Activated T-cell treated with anti-CD3 and anti-CD28 coated beads for 4 hours (primary cell): ENCODE results near the gene ATG13.

Experiments used
- DNase-seq: peaks from one replicate; pipeline ENCODE4 v3.0.0-alpha.2; 2020

ATG13 gene

GRCh38 chr11:46677169-46677568 lies 59.8 kb downstream of the ATG13 start:
- DNase-seq, result no peak

DNA sequence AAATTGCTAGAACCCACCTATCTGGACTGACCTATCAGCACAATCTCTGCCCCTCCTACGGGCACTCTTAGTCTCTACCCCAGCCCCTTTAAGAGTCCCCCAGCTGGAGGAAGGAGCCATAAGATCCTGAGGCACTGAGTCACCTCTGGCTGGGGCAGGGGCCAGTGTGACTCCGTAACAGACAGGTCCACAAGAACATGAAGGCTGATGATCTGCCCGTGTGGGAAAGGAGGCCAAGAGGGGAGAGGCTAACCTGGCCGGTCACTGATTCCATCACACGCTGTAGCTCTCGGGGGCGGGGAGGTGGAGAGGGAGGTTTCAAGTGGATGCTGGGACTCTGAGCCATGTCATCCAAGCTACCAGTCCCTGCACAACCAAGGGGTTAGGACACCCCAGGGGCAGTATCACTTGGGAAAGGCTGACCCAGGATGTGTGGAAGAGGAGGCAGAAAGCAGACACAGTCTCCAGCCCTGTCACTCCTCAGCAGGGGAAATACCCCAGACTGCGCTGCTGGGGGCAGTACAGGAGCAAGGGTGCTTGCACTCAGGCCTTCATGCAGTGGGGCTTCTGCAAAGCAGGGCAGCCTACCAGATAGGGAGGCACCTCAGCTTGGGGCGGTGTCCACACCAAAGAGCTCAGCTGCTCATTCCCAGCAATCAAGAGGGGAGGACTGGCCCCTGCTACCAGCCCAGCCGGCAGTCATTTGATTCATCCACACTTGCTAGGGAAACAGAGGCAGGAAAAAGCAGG lies 60.8 kb downstream of the ATG13 start:
- no peak for DNase-seq

- DNase-seq, result no peak
Observed at GRCh38 chr11:46678741-46679130, 61.4 kb downstream of the ATG13 start.

DNA sequence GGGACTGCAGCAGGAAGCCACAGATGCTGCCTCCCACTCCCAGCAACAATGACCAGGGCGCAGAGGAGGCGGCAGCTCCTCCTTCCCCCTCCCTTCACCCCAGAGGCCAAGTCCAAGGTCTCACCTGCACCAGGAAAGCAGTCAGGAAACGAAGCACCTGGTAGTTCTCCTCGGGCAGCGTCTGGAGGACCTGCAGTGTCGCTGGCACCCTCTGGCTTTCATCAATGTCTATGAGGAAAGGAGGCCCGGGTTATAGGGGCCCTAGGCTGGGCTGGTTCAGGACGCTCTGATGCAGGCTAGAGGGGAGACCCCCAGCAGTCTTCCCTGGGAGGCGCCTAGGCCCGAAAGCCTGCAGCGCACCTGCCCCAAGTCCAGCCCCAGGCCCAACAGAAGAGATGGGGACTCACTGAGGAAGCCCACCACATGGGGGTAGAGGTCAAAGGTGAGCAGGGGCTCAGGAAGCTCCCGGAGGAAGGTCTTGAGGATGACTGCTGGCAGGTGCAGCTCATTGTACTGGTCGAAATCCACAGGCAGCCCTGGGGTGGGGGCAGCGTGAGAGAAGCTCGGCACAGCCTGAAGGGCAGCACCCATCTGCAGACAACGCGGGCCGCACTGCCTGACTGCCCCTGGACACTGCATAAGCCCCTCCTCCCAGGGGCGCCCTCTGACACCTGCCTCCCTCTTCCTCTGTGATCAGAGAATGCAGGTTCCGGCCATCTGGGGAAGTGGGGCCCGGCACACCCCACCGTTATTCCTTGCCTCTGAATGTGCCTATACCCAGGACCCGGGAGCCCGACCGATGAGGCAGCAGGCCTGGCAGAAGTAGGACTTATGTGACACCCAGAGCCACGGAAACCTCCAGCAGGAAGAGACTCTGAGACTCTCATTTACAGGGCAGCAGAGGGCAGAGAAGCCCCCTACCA lies 62.1 kb downstream of the ATG13 start:
- DNase-seq, result no peak

DNA sequence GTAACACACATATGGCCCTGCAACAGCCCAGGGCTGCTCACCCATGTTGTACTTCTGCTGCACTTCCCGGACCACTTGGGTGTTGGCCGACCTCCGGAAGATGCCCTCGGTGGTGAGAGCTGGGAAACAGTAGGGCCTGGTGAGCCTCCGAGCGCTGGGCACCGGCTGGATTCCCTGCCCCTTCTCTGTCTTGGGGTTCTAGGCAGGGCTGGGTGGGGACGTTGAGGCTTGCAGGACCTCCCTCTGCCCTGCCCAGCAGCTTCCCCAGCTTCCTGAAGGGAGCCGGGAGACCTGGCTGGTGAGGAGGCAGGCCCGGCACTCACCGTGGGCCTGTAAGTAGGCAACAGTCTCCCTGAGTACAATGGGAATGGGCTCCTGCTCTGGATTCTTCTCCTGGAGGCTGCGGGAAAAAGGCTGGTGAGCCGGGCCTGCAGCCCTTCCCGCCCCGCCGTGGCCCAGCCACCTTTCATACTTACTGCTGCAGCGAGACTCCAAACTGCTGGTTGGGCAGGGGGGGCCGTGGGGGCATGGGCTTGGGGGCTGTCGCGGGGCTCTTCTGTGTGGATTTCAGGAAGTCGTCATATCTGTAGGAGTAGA lies 62.9 kb downstream of the ATG13 start:
- DNase-seq, result no peak

DNA sequence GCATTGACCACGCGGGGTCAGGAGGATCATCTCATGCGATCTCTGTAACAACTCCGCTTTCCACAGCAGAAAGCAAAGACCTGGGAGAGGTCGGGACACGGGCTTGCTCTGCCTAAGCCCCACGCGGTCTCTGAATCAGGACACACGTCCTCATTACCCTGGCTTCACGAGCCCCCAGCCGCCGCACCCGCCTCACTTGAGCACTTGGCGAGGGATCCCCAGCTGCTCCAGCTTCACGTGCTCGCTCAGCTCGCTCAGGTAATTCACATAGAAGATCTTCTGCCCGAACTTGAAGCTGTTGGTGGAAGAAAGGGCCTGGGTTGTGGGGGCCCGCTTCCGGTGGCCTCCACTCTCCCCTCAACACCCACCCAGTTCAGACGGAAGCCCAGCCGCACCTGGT lies 63.5 kb downstream of the ATG13 start:
- DNase-seq, result no peak

DNA sequence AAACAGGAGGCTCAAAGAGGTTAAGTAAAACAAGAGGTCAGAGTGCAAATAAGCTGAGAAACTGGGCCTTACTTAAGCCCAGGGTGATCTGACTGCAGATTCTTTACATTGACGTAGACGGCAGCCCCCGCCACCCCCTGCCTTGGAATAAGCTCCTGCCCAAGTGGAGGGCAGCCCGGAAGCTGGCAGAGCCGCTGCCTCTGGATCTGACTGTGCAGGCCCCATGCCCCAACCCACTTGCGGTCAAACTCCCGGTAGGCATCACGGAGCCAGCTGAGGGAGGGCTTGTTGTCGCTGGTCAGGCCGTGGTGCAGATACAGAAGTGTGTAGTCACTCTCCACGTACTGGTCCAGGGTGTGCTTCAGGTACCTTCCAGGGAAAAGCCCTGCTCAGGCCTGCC lies 64.5 kb downstream of the ATG13 start:
- no peak for DNase-seq

DNA sequence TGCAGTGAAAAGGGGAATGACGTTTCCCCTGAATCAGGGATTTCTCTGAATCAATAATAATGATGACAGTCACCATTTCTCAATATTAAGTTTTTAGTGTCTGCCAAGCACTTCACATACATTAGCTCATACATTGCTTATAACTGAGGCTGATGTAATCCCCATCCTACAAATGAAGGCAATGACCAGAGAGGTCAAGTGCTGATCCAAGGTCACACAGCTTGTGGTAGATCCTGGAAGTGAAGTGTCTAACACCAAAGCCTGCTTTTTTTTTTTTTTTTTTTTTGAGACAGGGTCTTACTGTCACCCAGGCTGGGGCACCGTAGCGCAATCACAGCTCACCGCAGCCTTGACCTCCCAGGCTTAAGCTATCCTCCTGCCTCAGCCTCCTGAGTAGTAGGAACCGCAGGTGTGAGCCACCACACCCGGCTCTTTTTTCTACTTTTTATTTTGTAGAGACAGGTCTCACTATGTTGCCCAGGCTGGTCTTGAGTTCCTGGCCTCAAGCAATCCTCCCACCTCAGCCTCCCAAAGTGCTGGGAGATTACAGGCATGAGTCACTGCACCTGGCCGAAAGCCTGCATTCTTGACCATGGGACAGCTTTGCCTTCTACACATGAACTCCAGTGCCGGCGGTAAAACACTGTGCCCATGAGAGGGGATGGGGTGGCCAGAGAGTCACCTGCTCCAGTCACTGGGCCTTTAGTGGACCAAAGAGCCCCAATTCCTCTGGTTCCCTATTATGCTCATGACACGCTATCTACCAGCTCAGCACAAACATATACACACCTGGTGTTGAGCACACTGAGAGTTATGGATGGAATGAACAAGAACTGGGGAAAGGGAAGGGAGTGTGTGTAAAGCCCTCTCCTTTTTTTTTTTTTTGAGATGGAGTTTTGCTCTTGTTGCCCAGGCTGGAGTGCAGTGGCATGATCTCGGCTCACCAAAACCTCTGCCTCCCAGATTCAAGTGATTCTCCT lies 65.7 kb downstream of the ATG13 start:
- DNase-seq, result no peak

- no peak for DNase-seq
Observed at GRCh38 chr11:46684367-46684766, 67.0 kb downstream of the ATG13 start.

GRCh38 chr11:46686886-46687795 lies 69.8 kb downstream of the ATG13 start:
- DNase-seq, result no peak

GRCh38 chr11:46690702-46691101 lies 73.3 kb downstream of the ATG13 start:
- no peak for DNase-seq

DNA sequence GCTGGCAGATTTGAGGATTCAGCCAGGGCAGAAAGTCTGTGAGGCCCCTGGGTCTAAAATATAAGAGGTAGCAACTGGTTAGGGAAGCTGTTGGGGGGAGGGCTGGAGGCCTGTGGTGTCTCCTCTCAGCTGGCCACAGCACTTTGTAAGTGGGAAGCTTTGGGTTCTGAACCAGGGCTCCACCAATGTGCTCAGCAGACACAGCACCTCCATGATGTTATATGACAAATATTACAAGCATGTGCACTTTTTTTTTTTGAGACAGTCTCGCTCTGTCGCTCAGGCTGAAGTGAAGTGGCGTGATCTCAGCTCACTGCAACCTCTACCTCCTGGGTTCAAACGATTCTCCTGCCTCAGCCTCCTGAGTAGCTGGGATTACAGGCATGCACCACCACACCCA lies 75.1 kb downstream of the ATG13 start:
- no peak for DNase-seq

DNA sequence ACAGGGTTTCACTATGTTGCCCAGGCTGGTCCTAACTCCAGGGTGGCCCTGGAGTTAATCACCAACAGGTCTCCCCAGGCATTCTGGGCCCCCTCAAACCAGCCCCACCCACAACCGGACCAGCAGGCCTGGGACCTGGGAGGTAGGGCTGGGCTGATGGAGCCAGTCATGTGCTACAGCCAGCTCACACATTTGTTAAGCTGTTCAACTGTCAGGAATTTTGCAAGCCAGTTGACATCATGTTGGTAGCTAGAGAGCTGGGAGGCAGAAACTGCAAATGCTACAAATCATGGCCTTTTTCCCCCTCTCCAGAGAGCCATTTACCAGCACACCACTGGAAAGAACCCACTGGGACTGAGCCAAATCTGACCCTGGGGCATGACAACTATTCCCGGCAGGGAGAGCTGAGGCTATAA lies 76.3 kb downstream of the ATG13 start:
- no peak for DNase-seq

- no peak for DNase-seq
Observed at GRCh38 chr11:46694072-46694471, 76.7 kb downstream of the ATG13 start.

GRCh38 chr11:46694607-46695006 lies 77.3 kb downstream of the ATG13 start:
- DNase-seq, result no peak

GRCh38 chr11:46695345-46696211 lies 78.2 kb downstream of the ATG13 start:
- DNase-seq, result no peak

DNA sequence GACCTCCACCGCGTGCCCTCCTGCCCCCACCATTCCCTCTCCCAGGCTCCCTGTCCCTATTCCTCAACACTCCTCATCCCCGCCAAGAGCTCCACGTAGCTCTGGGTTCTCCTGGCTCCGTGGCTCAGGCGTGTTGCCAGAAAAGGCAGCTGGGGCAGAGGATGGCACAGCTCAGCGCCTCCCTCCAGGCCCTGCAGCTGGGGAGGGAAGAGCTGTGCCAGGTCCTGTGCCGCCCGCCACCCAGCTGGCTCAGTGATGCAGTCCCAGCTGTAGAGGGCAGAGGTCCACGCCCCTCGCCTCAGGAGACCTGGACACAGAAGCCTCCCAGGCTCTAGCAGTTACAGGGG lies 78.8 kb downstream of the ATG13 start:
- no peak for DNase-seq

DNA sequence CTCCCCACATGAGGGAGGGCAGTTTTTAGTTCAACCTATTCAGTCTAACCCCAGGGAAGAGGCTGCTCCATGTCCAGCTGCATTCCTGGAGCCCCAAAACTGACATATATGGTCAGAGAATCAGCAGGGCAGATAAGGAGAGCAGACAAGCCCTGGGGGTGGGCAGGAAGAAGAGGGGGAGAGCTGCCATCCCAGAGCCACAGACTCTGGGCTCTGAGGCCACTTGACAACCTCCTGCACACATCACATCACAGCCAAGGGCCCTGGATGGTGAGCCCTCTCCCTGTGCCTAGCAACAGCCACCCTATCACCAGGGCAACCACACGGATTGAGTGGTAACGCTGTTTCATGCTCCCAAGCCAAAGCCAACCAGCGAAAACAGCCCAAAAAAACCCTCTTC lies 80.0 kb downstream of the ATG13 start:
- DNase-seq, result no peak

DNA sequence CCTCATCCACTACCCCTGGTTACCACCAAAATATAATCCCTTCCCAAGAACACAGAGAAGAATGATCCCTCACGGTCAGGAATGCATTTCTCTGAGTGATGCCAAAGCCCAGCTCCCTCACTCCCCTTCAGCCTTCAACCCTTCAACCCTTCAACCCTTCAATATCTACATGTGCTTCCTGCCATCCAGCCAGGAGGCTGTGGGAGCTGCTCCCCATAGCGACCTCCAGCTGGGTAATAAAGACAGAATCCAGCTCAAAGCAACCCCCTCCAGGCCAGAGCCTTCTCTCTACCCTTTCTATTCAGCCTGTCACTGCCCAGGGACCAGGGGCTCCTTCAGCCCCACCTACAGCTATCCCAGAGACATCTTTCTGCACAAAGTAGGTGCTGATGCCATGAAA lies 80.4 kb downstream of the ATG13 start:
- no peak for DNase-seq

DNA sequence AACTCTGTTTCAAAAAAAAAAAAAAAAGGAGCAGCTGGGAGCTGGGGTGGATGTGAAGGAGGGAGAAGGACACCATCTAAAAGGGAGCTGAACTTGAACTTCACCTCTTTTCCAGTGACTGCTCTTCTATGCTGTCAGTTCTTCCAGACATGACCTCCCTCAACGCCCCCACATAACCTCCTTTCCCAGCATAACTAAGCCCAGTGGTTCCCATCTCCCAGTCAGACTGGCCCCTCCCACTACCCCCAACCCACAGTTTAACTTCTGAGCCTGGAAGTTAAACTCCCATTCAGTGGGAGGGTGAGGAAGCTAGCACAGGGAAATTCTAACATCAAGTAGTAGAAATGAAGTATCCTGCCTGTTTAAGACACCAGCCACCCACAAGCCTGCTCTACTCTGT lies 81.2 kb downstream of the ATG13 start:
- DNase-seq, result no peak
